Suprapubic skin (tissue), 3 donors: ENCODE measurements around the gene KCNJ4.
"Not testable (repeated sequence)": the region's sequence is repeated elsewhere in the genome, so short reads cannot be mapped to it uniquely, and the experiment has no call there.

Experiments used
- EP300 ChIP-seq: sonication (generic); formaldehyde crosslinking; IDR thresholded peaks from one replicate; pipeline ENCODE4 v1.6.1; 2017; ENCODE audit warnings: antibody characterized with exemption
- POLR2A ChIP-seq, 2 donors: fragments of 450-650 bp; IDR thresholded peaks; one replicate each; pipeline ENCODE4 v1.6.1; 2017; ENCODE audit warnings: antibody characterized with exemption in 2 of 2, mild to moderate bottlenecking in 2 of 2, moderate library complexity in 2 of 2
- TF ChIP-seq, protein P1 (sequence below), 2 donors: fragments of 200-600 bp in 1 of 2; fragments of 450-650 bp in 1 of 2; sonication (generic) in 1 of 2; IDR thresholded peaks; one replicate each; pipeline ENCODE4 v1.5.1; 2016 to 2019; ENCODE audit warnings: antibody characterized with exemption in 2 of 2, mild to moderate bottlenecking in 1 of 2, moderate library complexity in 1 of 2

- TF ChIP-seq, protein P1, sequence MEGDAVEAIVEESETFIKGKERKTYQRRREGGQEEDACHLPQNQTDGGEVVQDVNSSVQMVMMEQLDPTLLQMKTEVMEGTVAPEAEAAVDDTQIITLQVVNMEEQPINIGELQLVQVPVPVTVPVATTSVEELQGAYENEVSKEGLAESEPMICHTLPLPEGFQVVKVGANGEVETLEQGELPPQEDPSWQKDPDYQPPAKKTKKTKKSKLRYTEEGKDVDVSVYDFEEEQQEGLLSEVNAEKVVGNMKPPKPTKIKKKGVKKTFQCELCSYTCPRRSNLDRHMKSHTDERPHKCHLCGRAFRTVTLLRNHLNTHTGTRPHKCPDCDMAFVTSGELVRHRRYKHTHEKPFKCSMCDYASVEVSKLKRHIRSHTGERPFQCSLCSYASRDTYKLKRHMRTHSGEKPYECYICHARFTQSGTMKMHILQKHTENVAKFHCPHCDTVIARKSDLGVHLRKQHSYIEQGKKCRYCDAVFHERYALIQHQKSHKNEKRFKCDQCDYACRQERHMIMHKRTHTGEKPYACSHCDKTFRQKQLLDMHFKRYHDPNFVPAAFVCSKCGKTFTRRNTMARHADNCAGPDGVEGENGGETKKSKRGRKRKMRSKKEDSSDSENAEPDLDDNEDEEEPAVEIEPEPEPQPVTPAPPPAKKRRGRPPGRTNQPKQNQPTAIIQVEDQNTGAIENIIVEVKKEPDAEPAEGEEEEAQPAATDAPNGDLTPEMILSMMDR (IDR thresholded peaks at IDR 0.05): not testable (repeated sequence)
- TF ChIP-seq EP300; POLR2A (IDR thresholded peaks at IDR 0.05): not testable (repeated sequence)
Measured at GRCh38 chr22:38470179-38470578, 15.2 kb upstream of the KCNJ4 start.
